PC-3 (cell line): ENCODE results near the gene SCYGR4. TPM values are rescaled to one million over a fixed set of nuclear protein-coding genes. Genes with fewer than 3 reads are reported as not detected.

Experiments
- ATAC-seq: fragments of 200-7000 bp; cut with Tn5 transposase; 2 replicates; pipeline ENCODE4 v1.9.1; 2020; ENCODE audit warnings: mild to moderate bottlenecking, moderate library complexity
- BruUV-seq: library from RNA; stranded (reverse); fragments of 400-500 nt; replicated peaks from 2 replicates; lab custom pipeline; 2021; lab: Mats Ljungman, UMichigan
- CTCF ChIA-PET: fragments of 300-600 bp; sonication (Branson Sonifier 250); formaldehyde crosslinking; loops from one replicate; lab custom pipeline; 2022; ENCODE audit warnings: antibody characterized with exemption; lab: Charles Lee
- POLR2A ChIA-PET: fragments of 300-600 bp; sonication (Branson Sonifier 250); formaldehyde crosslinking; loops from one replicate; lab custom pipeline; 2022; ENCODE audit warnings: antibody characterized with exemption; ENCODE audit not compliant: unreplicated experiment; lab: Charles Lee
- DNase-seq: peaks from one replicate; pipeline ENCODE4 v3.0.0-alpha.2; 2015
- H2AFZ ChIP-seq: fragments of 300-600 bp; sonication (generic); 2 replicates; pipeline ENCODE4 v1.6.0; 2016; ENCODE audit warnings: antibody characterized with exemption, low read length
- H3F3A ChIP-seq: fragments of 300-600 bp; sonication (generic); one replicate; pipeline ENCODE4 v1.6.0; 2017; ENCODE audit warnings: antibody characterized with exemption, low read length, control low read depth, mild to moderate bottlenecking; ENCODE audit not compliant: unreplicated experiment
- H3K27ac ChIP-seq: fragments of 300-600 bp; sonication (generic); 2 replicates; pipeline ENCODE4 v1.5.1; 2016; ENCODE audit warnings: mild to moderate bottlenecking, low read length
- H3K27me3 ChIP-seq: fragments of 300-600 bp; sonication (generic); 2 replicates; pipeline ENCODE4 v1.6.1; 2016; ENCODE audit warnings: low read length, mixed read lengths
- H3K36me3 ChIP-seq: fragments of 300-600 bp; sonication (generic); 2 replicates; pipeline ENCODE4 v1.6.1; 2016; ENCODE audit warnings: low read depth, mixed run types, low read length, mixed read lengths
- H3K4me1 ChIP-seq: fragments of 300-600 bp; sonication (generic); 2 replicates; pipeline ENCODE4 v1.5.1; 2016; ENCODE audit warnings: low read length; ENCODE audit not compliant: insufficient read depth
- H3K4me2 ChIP-seq: fragments of 300-600 bp; sonication (generic); 2 replicates; pipeline ENCODE4 v1.6.0; 2016; ENCODE audit warnings: low read length
- H3K4me3 ChIP-seq: fragments of 300-600 bp; sonication (generic); 2 replicates; pipeline ENCODE4 v1.5.1; 2016; ENCODE audit warnings: mild to moderate bottlenecking, low read length, mixed read lengths
- H3K79me2 ChIP-seq: fragments of 300-600 bp; sonication (generic); 2 replicates; pipeline ENCODE4 v1.6.1; 2017; ENCODE audit warnings: low read length, mixed read lengths
- H3K9ac ChIP-seq: fragments of 300-600 bp; sonication (generic); 2 replicates; pipeline ENCODE4 v1.6.0; 2016; ENCODE audit warnings: mild to moderate bottlenecking, low read length
- H3K9me2 ChIP-seq: fragments of 300-600 bp; sonication (generic); replicated peaks from 2 replicates; pipeline ENCODE4 v1.6.1; 2016; ENCODE audit warnings: mixed run types, low read length, mixed read lengths
- H3K9me3 ChIP-seq: fragments of 300-600 bp; sonication (generic); 2 replicates; pipeline ENCODE4 v1.6.1; 2016; ENCODE audit warnings: low read length, mixed read lengths
- H4K20me1 ChIP-seq: fragments of 300-600 bp; sonication (generic); 2 replicates; pipeline ENCODE4 v1.6.1; 2016; ENCODE audit warnings: low read length, mixed read lengths
- EZH2 ChIP-seq: fragments of 300-600 bp; sonication (generic); IDR thresholded peaks from one replicate; pipeline ENCODE4 v1.6.1; 2017; ENCODE audit warnings: antibody characterized with exemption, mild to moderate bottlenecking, low read length; ENCODE audit not compliant: unreplicated experiment
- EZH2phosphoT487 ChIP-seq: fragments of 300-600 bp; sonication (generic); IDR thresholded peaks from 2 replicates; pipeline ENCODE4 v1.6.1; 2018; ENCODE audit warnings: mild to moderate bottlenecking, antibody characterized with exemption, low read length, borderline replicate concordance
- intact Hi-C: fragments of 100-400 bp; cut with micrococcal nuclease; formaldehyde crosslinking; loops from 2 replicates; pipeline ENCODE4 v1.9.0; 2023
- total RNA-seq: library from RNA; depleted of rRNA; stranded (reverse); fragments of >200 nt; gene quantifications from 2 replicates; pipeline ENCODE4 v1.2.3, GENCODE V29; 2014
- TF ChIP-seq, protein P1 (sequence below): fragments of 300-600 bp; sonication (generic); conservative IDR thresholded peaks from 2 replicates; pipeline ENCODE4 v1.5.1; 2017; ENCODE audit warnings: antibody characterized with exemption, low read depth, mild to moderate bottlenecking, low read length

SCYGR4 gene
- total RNA-seq, 1 experiment from 2014 or later: not detected

DNA sequence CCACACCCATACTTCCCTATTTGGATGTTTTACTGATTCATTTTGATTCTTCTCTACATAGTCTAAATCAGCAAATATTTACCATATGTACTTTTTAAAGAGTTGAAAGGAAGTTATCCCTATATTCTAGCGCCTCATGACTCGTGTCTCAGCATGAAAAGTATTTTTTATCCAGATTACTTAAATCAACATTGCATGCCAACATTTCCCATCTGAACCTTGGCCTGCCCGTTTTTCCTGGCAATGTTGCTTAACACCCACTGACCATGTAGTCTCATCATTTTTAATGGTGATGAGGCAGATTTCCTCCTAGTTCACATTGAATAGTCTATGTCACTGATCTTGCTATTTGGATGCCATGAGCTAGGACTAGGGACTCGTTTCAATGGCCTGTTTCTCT lies 36.1 kb downstream of the SCYGR4 start:
- H3F3A ChIP-seq: no peaks in the 10 kb centered on the region
- no peak overlapping the region for H3K27ac ChIP-seq
- no peak overlapping the region for H2AFZ ChIP-seq
- H3K4me2 ChIP-seq: no peak overlapping the region
- H3K36me3 ChIP-seq: no peaks in the 10 kb centered on the region
- no peak overlapping the region for H3K4me3 ChIP-seq
- no peaks in the 10 kb centered on the region for H3K9me3 ChIP-seq
- intact Hi-C loops: no loop called here
- H3K4me1 ChIP-seq: 0 out of 2 replicates have a peak, but pooled peaks cover 5% of the 10 kb centered on the region
- TF ChIP-seq EZH2phosphoT487 (no peak), EZH2 (no peak)
- TF ChIP-seq, protein P1, sequence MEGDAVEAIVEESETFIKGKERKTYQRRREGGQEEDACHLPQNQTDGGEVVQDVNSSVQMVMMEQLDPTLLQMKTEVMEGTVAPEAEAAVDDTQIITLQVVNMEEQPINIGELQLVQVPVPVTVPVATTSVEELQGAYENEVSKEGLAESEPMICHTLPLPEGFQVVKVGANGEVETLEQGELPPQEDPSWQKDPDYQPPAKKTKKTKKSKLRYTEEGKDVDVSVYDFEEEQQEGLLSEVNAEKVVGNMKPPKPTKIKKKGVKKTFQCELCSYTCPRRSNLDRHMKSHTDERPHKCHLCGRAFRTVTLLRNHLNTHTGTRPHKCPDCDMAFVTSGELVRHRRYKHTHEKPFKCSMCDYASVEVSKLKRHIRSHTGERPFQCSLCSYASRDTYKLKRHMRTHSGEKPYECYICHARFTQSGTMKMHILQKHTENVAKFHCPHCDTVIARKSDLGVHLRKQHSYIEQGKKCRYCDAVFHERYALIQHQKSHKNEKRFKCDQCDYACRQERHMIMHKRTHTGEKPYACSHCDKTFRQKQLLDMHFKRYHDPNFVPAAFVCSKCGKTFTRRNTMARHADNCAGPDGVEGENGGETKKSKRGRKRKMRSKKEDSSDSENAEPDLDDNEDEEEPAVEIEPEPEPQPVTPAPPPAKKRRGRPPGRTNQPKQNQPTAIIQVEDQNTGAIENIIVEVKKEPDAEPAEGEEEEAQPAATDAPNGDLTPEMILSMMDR: no peak
- no TSS peak for BruUV-seq
- H3K79me2 ChIP-seq: no peaks in the 10 kb centered on the region
- H3K9me2 ChIP-seq: no peaks in the 10 kb centered on the region
- H3K9ac ChIP-seq: no peak overlapping the region
- ChIA-PET CTCF (no interaction called here), POLR2A (no interaction called here)
- no peaks in the 10 kb centered on the region for H4K20me1 ChIP-seq
- no peak for ATAC-seq
- no peaks in the 10 kb centered on the region for H3K27me3 ChIP-seq
- no peak for DNase-seq

DNA sequence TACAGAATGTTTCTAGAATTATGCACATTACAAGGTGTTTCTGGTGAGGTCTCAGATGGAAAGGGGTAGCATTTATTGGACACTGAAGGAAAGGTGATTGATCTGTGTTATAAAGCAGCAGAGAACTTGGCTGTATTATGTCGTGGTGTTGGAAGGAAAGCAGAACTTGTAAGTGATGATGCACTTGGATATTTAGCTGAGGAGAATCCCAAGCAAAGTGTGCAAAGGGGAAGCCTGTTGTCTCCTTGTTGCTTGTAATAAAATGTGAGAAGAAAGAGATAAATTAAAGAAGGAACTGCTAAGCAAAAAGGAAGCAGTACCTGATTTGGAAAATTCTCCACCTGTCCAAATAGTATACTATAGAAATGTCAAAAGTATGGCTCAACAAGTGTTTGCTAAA lies 37.1 kb downstream of the SCYGR4 start:
- Histone ChIP-seq H3K79me2 (no peaks in the 10 kb centered on the region), H3K9ac (no peak overlapping the region), H3K4me2 (no peak overlapping the region), H3K36me3 (no peaks in the 10 kb centered on the region), H3K27me3 (no peaks in the 10 kb centered on the region), H3F3A (no peaks in the 10 kb centered on the region), H3K9me3 (no peaks in the 10 kb centered on the region), H3K4me3 (no peak overlapping the region), H3K27ac (no peak overlapping the region), H4K20me1 (no peaks in the 10 kb centered on the region), H2AFZ (no peak overlapping the region), H3K9me2 (no peaks in the 10 kb centered on the region), H3K4me1 (0 out of 2 replicates have a peak, but pooled peaks cover 5% of the 10 kb centered on the region)
- CTCF ChIA-PET: no interaction called here
- no peak for DNase-seq
- BruUV-seq: no TSS peak
- ATAC-seq: no peak
- POLR2A ChIA-PET: no interaction called here
- intact Hi-C loops: no loop called here
- no peak for TF ChIP-seq EZH2

DNA sequence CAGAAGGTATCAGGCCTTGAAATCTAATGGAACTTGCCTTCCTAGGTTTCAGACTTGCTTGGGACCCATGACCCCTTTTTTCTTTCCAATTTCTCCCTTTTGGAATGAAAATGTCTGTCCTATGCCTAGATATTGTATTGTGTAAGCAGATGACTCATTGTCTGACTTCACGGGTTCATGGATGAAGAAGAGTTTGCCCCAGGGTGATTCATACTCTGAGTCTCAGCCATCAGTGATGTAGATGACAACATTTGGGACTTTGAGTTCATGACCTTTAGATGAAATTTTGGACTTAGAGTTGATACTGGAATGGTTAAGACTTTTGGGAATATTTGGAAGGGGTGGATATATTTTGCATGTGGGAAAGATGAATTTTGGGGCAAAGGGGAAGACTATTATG lies 38.2 kb downstream of the SCYGR4 start:
- H3K4me3 ChIP-seq: no peak overlapping the region
- no peaks in the 10 kb centered on the region for H3K9me3 ChIP-seq
- no peaks in the 10 kb centered on the region for H3K27me3 ChIP-seq
- H3K4me1 ChIP-seq: 0 out of 2 replicates have a peak, but pooled peaks cover 5% of the 10 kb centered on the region
- ATAC-seq (peak; percentile 68), DNase-seq (peak; percentile 85)
- TF ChIP-seq, protein P1: no peak
- TF ChIP-seq EZH2: no peak
- no peak for TF ChIP-seq EZH2phosphoT487
- no TSS peak for BruUV-seq
- H3K9ac ChIP-seq: no peak overlapping the region
- no peaks in the 10 kb centered on the region for H3F3A ChIP-seq
- H3K9me2 ChIP-seq: no peaks in the 10 kb centered on the region
- ChIA-PET CTCF (no interaction called here), POLR2A (no interaction called here)
- H3K79me2 ChIP-seq: no peaks in the 10 kb centered on the region
- H3K27ac ChIP-seq: no peak overlapping the region
- no peaks in the 10 kb centered on the region for H4K20me1 ChIP-seq
- no peaks in the 10 kb centered on the region for H3K36me3 ChIP-seq
- no peak overlapping the region for H3K4me2 ChIP-seq
- intact Hi-C loops: loop anchor here (5.0 kb wide), 2 partner anchors 183 to 207 kb away; partner anchors contain the start of gene AGFG1
- no peak overlapping the region for H2AFZ ChIP-seq
